SK-N-SH (cell line): Measurements from ENCODE around the gene UCMA. TPM values are rescaled to one million over a fixed set of nuclear protein-coding genes. Genes with fewer than 3 reads are reported as not detected.

ENCODE experiments used
- CTCF ChIA-PET: fragments of 300-600, 350-600 bp; formaldehyde crosslinking; extraction: SDS; loops from one replicate; lab custom pipeline; 2021; lab: Yijun Ruan, JAX
- POLR2A ChIA-PET: fragments of 350-600 bp; sonication (Branson Sonifier 250); formaldehyde crosslinking; extraction: SDS; loops from one replicate; lab custom pipeline; 2020; ENCODE audit warnings: antibody characterized with exemption, inconsistent platforms; lab: Yijun Ruan, JAX
- DNase-seq: peaks from one replicate; pipeline ENCODE4 v3.0.0; 2012
- H2AFZ ChIP-seq: fragments of 200-600 bp; sonication (generic); 2 replicates; pipeline ENCODE4 v1.8.1; 2016; ENCODE audit warnings: antibody characterized with exemption, mild to moderate bottlenecking, low read depth
- H3F3A ChIP-seq: fragments of 200-600 bp; sonication (generic); replicated peaks from 2 replicates; pipeline ENCODE3; 2016; ENCODE audit warnings: antibody characterized with exemption, mild to moderate bottlenecking; ENCODE audit not compliant: insufficient read depth
- H3K27ac ChIP-seq, 2 experiments: fragments of 200-500 bp in 1 of 2; fragments of 200-600 bp in 1 of 2; sonication (Bioruptor generic) in 1 of 2; sonication (generic), shearing (Covaris generic) in 1 of 2; 2 replicates each; pipeline versions ENCODE4 v1.5.1 to v1.6.1; 2014 to 2016; ENCODE audit warnings: low read depth in 2 of 2, inconsistent platforms in 1 of 2, low read length in 1 of 2, mild to moderate bottlenecking in 1 of 2, mixed read lengths in 1 of 2
- H3K27me3 ChIP-seq: fragments of 200-600 bp; sonication (generic), shearing (Covaris generic); 2 replicates; pipeline ENCODE4 v1.6.1; 2016; ENCODE audit warnings: mixed run types; ENCODE audit not compliant: insufficient read depth
- H3K36me3 ChIP-seq, 2 experiments: fragments of 200-500 bp in 1 of 2; fragments of 200-600 bp in 1 of 2; sonication (Bioruptor generic) in 1 of 2; sonication (generic) in 1 of 2; replicated peaks in 1 of 2; 2 replicates each; pipeline versions ENCODE3 to v1.5.1; 2014 to 2016; ENCODE audit warnings: low read length in 1 of 2, mild to moderate bottlenecking in 1 of 2; ENCODE audit not compliant: insufficient read depth in 2 of 2, control insufficient read depth in 1 of 2
- H3K4me1 ChIP-seq, 2 experiments: fragments of 200-500 bp in 1 of 2; fragments of 200-600 bp in 1 of 2; sonication (Bioruptor generic) in 1 of 2; sonication (generic), shearing (Covaris generic) in 1 of 2; 2 replicates each; pipeline versions ENCODE4 v1.5.1 to v1.6.1; 2014 to 2016; ENCODE audit warnings: low read depth in 1 of 2, low read length in 1 of 2, mixed run types in 1 of 2; ENCODE audit not compliant: insufficient read depth in 2 of 2, control insufficient read depth in 1 of 2
- H3K4me2 ChIP-seq: fragments of 200-600 bp; sonication (generic), shearing (Covaris generic); 2 replicates; pipeline ENCODE4 v1.6.1; 2017; ENCODE audit warnings: mixed run types
- H3K4me3 ChIP-seq, 2 experiments: fragments of 200-500 bp in 1 of 2; fragments of 200-600 bp in 1 of 2; sonication (Bioruptor generic) in 1 of 2; sonication (generic), shearing (Covaris generic) in 1 of 2; 2 replicates each; pipeline versions ENCODE4 v1.5.1 to v1.8.1; 2014 to 2016; ENCODE audit warnings: low read depth in 2 of 2, inconsistent platforms in 1 of 2, low read length in 1 of 2, mild to moderate bottlenecking in 1 of 2, mixed read lengths in 1 of 2, moderate library complexity in 1 of 2
- H3K79me2 ChIP-seq: fragments of 200-600 bp; sonication (generic); 2 replicates; pipeline ENCODE4 v1.8.1; 2017; ENCODE audit warnings: mild to moderate bottlenecking; ENCODE audit not compliant: insufficient read depth
- H3K9ac ChIP-seq: fragments of 200-600 bp; sonication (generic); 2 replicates; pipeline ENCODE4 v1.6.1; 2017; ENCODE audit warnings: mixed run types
- H3K9me2 ChIP-seq: fragments of 200-600 bp; sonication (generic); 2 replicates; pipeline ENCODE4 v1.6.1; 2017; ENCODE audit warnings: mixed run types
- H3K9me3 ChIP-seq: fragments of 200-600 bp; sonication (generic); 2 replicates; pipeline ENCODE4 v1.6.1; 2017; ENCODE audit warnings: mixed run types, mild to moderate bottlenecking, moderate library complexity
- H4K20me1 ChIP-seq: fragments of 200-600 bp; sonication (generic); 2 replicates; pipeline ENCODE4 v1.6.1; 2017; ENCODE audit warnings: mild to moderate bottlenecking, mixed run types; ENCODE audit not compliant: insufficient read depth
- CHD2 ChIP-seq: fragments of 150-350 bp; IDR thresholded peaks from 2 replicates; pipeline ENCODE4 v1.6.1; 2018; ENCODE audit warnings: low read length; ENCODE audit not compliant: partially characterized antibody
- ELF1 ChIP-seq: IDR thresholded peaks from 2 replicates; pipeline ENCODE4 v1.4.0; 2012
- EP300 ChIP-seq, 2 experiments: IDR thresholded peaks; 2 replicates each; pipeline versions ENCODE4 v1.4.0 to v1.6.1; 2012; ENCODE audit warnings: borderline replicate concordance in 1 of 2, low read depth in 1 of 2, low read length in 1 of 2
- EZH2phosphoT487 ChIP-seq: fragments of 200-600 bp; sonication (generic); IDR thresholded peaks from 2 replicates; pipeline ENCODE4 v1.6.1; 2017; ENCODE audit warnings: low read depth, mixed run types, mild to moderate bottlenecking, antibody characterized with exemption, moderate library complexity, borderline replicate concordance
- FOXJ3 ChIP-seq: sonication (generic); formaldehyde crosslinking; IDR thresholded peaks from 2 replicates; pipeline ENCODE4 v1.5.1; 2020; ENCODE audit warnings: mild to moderate bottlenecking, missing genetic modification reagents
- GATA2 ChIP-seq: sonication (generic); formaldehyde crosslinking; IDR thresholded peaks from 2 replicates; pipeline ENCODE4 v1.5.0; 2020; ENCODE audit warnings: mild to moderate bottlenecking, missing genetic modification reagents
- IRF3 ChIP-seq: fragments of 150-350 bp; IDR thresholded peaks from 2 replicates; pipeline ENCODE4 v1.6.1; 2016; ENCODE audit warnings: mild to moderate bottlenecking, low read depth, low read length
- JUND ChIP-seq: IDR thresholded peaks from 2 replicates; pipeline ENCODE4 v1.4.0; 2012
- MEF2A ChIP-seq: IDR thresholded peaks from 2 replicates; pipeline ENCODE4 v1.4.0; 2012; ENCODE audit warnings: low read depth, borderline replicate concordance
- MXI1 ChIP-seq: IDR thresholded peaks from 2 replicates; pipeline ENCODE4 v1.6.1; 2012; ENCODE audit warnings: mild to moderate bottlenecking, low read depth, low read length, improper control_type of control experiment
- NFIC ChIP-seq: IDR thresholded peaks from 2 replicates; pipeline ENCODE4 v1.4.0; 2012; ENCODE audit warnings: borderline replicate concordance
- POLR2AphosphoS5 ChIP-seq: IDR thresholded peaks from 2 replicates; pipeline ENCODE4 v1.6.1; 2012; ENCODE audit warnings: low read depth, low read length
- RAD21 ChIP-seq: IDR thresholded peaks from 2 replicates; pipeline ENCODE4 v1.6.1; 2012; ENCODE audit warnings: mild to moderate bottlenecking, low read length
- RCOR1 ChIP-seq: fragments of 150-350 bp; IDR thresholded peaks from 2 replicates; pipeline ENCODE4 v1.6.1; 2017; ENCODE audit warnings: antibody characterized with exemption, low read length
- REST ChIP-seq: IDR thresholded peaks from 2 replicates; pipeline ENCODE4 v1.6.1; 2012; ENCODE audit warnings: mild to moderate bottlenecking, low read depth, low read length, moderate library complexity
- RFX5 ChIP-seq: IDR thresholded peaks from 2 replicates; pipeline ENCODE4 v1.6.1; 2012; ENCODE audit warnings: mild to moderate bottlenecking, improper control_type of control experiment, low read length
- RXRA ChIP-seq: IDR thresholded peaks from 2 replicates; pipeline ENCODE4 v1.4.0; 2012; ENCODE audit warnings: low read depth, mild to moderate bottlenecking, borderline replicate concordance
- SIN3A ChIP-seq: IDR thresholded peaks from 2 replicates; pipeline ENCODE4 v1.6.1; 2012; ENCODE audit warnings: low read depth, mild to moderate bottlenecking, low read length, moderate library complexity, borderline replicate concordance
- SMC3 ChIP-seq: IDR thresholded peaks from 2 replicates; pipeline ENCODE4 v1.6.1; 2012; ENCODE audit warnings: low read depth, low read length, improper control_type of control experiment
- TAF1 ChIP-seq: IDR thresholded peaks from 2 replicates; pipeline ENCODE4 v1.6.1; 2012; ENCODE audit warnings: low read depth, mild to moderate bottlenecking, low read length, moderate library complexity, borderline replicate concordance
- TEAD4 ChIP-seq: IDR thresholded peaks from 2 replicates; pipeline ENCODE4 v1.4.0; 2012; ENCODE audit warnings: mild to moderate bottlenecking, borderline replicate concordance; ENCODE audit not compliant: insufficient read depth
- YY1 ChIP-seq: IDR thresholded peaks from 2 replicates; pipeline ENCODE4 v1.4.0; 2012; ENCODE audit warnings: low read depth, mild to moderate bottlenecking
- WGBS: methylation state at CpG from one replicate; pipeline ENCODE4 v1.1.6; 2017; ENCODE audit warnings: low lambda C conversion rate; 5-methylcytosine and 5-hydroxymethylcytosine counted together
- polyA plus RNA-seq, 3 experiments: library from polyadenylated mRNA; depleted of rRNA; stranded (reverse); fragments of >200 nt; gene quantifications; 2 replicates each; pipeline ENCODE4 v1.2.3, GENCODE V29; 2012
- TF ChIP-seq, protein P1 (sequence below): IDR thresholded peaks from 2 replicates; pipeline ENCODE4; 2012
- TF ChIP-seq, protein P2 (sequence below): fragments of 200-600 bp; sonication (generic); IDR thresholded peaks from 2 replicates; pipeline ENCODE4 v1.6.1; 2017; ENCODE audit warnings: antibody characterized with exemption, mild to moderate bottlenecking, moderate library complexity

Gene UCMA
- polyA plus RNA-seq, 1 of the 3 experiments (the other 2 are of a cell fraction), result not detected

DNA sequence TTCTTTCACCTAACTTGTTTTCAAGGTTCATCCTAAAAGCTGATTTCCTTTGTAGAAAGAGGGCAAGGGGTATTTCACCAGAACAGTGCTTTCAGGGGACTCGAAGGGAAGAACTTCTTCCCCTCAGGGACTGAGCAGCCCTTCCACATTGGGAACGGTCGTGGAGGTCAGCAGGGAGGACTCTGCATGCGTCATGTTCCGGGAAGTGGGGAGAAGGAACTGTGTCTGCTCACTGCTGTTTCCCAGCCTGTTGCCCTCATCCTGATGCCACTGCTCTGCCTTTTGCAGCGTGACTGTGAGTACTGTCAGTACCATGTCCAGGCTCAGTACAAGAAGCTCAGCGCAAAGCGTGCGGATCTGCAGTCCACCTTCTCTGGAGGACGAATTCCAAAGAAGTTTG lies 45.6 kb downstream of the UCMA start:
- 97% methylated on average over 6 of the region's 10 CpGs for WGBS
- no peak overlapping the region for H3K4me2 ChIP-seq
- H3K36me3 ChIP-seq, result peaks cover 18 to 22% of the 10 kb centered on the region in 2 experiments
- H3K27ac ChIP-seq, result no peak overlapping the region
- H2AFZ ChIP-seq, result no peak overlapping the region
- ChIA-PET CTCF (no interaction called here), POLR2A (no interaction called here)
- no peaks in the 10 kb centered on the region for H4K20me1 ChIP-seq
- H3K27me3 ChIP-seq, result no peaks in the 10 kb centered on the region
- DNase-seq, result no peak
- no peaks in the 10 kb centered on the region for H3F3A ChIP-seq
- no peak for TF ChIP-seq RFX5
- TF ChIP-seq TAF1, result no peak
- TF ChIP-seq JUND, result no peak
- TF ChIP-seq, protein P1, sequence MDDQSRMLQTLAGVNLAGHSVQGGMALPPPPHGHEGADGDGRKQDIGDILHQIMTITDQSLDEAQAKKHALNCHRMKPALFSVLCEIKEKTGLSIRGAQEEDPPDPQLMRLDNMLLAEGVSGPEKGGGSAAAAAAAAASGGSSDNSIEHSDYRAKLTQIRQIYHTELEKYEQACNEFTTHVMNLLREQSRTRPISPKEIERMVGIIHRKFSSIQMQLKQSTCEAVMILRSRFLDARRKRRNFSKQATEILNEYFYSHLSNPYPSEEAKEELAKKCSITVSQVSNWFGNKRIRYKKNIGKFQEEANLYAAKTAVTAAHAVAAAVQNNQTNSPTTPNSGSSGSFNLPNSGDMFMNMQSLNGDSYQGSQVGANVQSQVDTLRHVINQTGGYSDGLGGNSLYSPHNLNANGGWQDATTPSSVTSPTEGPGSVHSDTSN, result no peak
- TF ChIP-seq YY1, result no peak
- no peak for TF ChIP-seq NFIC
- TF ChIP-seq MEF2A, result no peak
- no peak for TF ChIP-seq SIN3A
- TF ChIP-seq GATA2, result no peak
- no peak for TF ChIP-seq EP300 (IDR thresholded peaks at IDR 0.05; ENCODE audit: borderline replicate concordance in 1 of 2, low read depth in 1 of 2, low read length in 1 of 2)
- TF ChIP-seq POLR2AphosphoS5, result no peak
- no peak for TF ChIP-seq RCOR1
- no peak for TF ChIP-seq RXRA
- TF ChIP-seq MXI1, result no peak
- TF ChIP-seq CHD2, result no peak
- no peak for TF ChIP-seq EZH2phosphoT487
- no peaks in the 10 kb centered on the region for H3K9me3 ChIP-seq
- no peak overlapping the region for H3K9ac ChIP-seq
- H3K9me2 ChIP-seq, result no peaks in the 10 kb centered on the region
- H3K4me1 ChIP-seq, result no peaks in the 10 kb centered on the region
- no peaks in the 10 kb centered on the region for H3K79me2 ChIP-seq
- H3K4me3 ChIP-seq, result no peak overlapping the region

- H3K4me1 ChIP-seq, result no peaks in the 10 kb centered on the region
- TF ChIP-seq SIN3A, result no peak
- TF ChIP-seq TEAD4, result no peak
- TF ChIP-seq SMC3, result no peak
- TF ChIP-seq REST, result no peak
- no peak for TF ChIP-seq FOXJ3 (CRISPR knock-in tag)
- TF ChIP-seq ELF1, result no peak
- TF ChIP-seq, protein P2, sequence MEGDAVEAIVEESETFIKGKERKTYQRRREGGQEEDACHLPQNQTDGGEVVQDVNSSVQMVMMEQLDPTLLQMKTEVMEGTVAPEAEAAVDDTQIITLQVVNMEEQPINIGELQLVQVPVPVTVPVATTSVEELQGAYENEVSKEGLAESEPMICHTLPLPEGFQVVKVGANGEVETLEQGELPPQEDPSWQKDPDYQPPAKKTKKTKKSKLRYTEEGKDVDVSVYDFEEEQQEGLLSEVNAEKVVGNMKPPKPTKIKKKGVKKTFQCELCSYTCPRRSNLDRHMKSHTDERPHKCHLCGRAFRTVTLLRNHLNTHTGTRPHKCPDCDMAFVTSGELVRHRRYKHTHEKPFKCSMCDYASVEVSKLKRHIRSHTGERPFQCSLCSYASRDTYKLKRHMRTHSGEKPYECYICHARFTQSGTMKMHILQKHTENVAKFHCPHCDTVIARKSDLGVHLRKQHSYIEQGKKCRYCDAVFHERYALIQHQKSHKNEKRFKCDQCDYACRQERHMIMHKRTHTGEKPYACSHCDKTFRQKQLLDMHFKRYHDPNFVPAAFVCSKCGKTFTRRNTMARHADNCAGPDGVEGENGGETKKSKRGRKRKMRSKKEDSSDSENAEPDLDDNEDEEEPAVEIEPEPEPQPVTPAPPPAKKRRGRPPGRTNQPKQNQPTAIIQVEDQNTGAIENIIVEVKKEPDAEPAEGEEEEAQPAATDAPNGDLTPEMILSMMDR, result no peak
- no peak for TF ChIP-seq RFX5
- TF ChIP-seq RAD21, result no peak
- no peak for TF ChIP-seq RCOR1
- no peak for TF ChIP-seq IRF3
Measured at GRCh38 chr10:13187135-13187534, 47.0 kb downstream of the UCMA start.

More at GRCh38 chr10:13187135-13187534, 47.0 kb downstream of the UCMA start:
- Histone ChIP-seq H3F3A (no peaks in the 10 kb centered on the region), H3K79me2 (no peaks in the 10 kb centered on the region), H3K27ac (no peak overlapping the region), H4K20me1 (no peaks in the 10 kb centered on the region), H3K4me2 (no peak overlapping the region), H3K4me3 (no peak overlapping the region), H3K9ac (no peak overlapping the region), H3K36me3 (peaks cover 20 to 22% of the 10 kb centered on the region in 2 experiments), H3K9me2 (no peaks in the 10 kb centered on the region), H2AFZ (no peak overlapping the region), H3K9me3 (no peaks in the 10 kb centered on the region), H3K27me3 (no peaks in the 10 kb centered on the region)
- ChIA-PET CTCF (interaction anchor here (0.6 to 2.0 kb wide), 2 partner anchors 25 to 115 kb away, joined by 3 to 4 read pairs; partner anchors contain the start of gene MCM10), POLR2A (no interaction called here)
- no peak for DNase-seq
- WGBS, result 98% methylated on average over 3 of the region's 3 CpGs
